Measurements from ENCODE around the gene PLCG1. TPM values are rescaled to one million over a fixed set of nuclear protein-coding genes. Genes with fewer than 3 reads are reported as not detected.

Gene PLCG1
- total RNA-seq, 6 experiments from 2014 or later, result 9.5 to 22.6 (median 16.6) TPM

DNA sequence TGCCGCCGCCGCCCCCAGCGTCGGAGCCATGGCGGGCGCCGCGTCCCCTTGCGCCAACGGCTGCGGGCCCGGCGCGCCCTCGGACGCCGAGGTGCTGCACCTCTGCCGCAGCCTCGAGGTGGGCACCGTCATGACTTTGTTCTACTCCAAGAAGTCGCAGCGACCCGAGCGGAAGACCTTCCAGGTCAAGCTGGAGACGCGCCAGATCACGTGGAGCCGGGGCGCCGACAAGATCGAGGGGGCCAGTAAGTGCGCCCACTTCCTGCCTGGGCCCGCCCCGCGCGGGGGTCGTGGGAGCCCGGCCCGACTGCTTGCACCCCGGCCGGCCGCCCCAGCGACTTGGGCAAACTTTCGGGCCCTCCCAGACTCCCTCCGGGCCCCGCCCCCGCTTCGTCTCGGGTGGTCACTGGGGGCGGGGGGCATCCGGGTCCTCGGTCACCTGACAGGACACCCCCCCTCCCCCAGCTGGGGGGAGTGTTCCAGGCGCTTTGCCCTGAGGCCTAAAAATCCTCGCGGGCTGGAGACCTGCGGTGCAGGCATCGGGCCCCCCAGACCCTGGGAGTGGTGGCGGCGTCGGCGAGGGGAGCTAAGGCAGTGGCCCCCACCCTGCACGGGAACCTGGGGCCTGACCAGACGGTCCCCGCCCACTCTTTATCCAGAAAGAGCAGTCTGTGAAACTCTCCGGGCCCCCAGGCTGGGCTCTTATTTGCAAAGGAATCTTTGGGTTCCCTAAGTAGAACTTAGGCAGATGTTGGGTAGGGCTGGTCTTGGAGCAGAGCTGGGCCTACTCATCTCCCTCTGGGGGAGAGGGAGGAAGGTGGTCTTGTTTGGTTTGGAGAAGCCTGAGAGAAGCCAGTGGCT, 501 bp downstream of the PLCG1 start:
- TF ChIP-seq POLR2A (IDR thresholded peaks at IDR 0.05), result no peak
- no peak for TF ChIP-seq CTCF (IDR thresholded peaks at IDR 0.05)
- ATAC-seq (peak; percentile 2 to 29 (median 6)), DNase-seq (peak; percentile 74 to 78 (median 77))
- no peaks in the 10 kb centered on the region for H3K36me3 ChIP-seq
- no peaks in the 10 kb centered on the region for H3K9me3 ChIP-seq
- intact Hi-C loops (cut with DNase I), result no loop called here
- peak overlapping the region; percentile 80 to 90 (median 90) for H3K4me3 ChIP-seq
- peaks cover 0 to 14% (median 0%) of the 10 kb centered on the region in 4 donors for H3K4me1 ChIP-seq
- 6% methylated on average over 7 of the region's 66 CpGs for WGBS (ENCODE audit: insufficient coverage, low coverage, low lambda C conversion rate, missing lambda C conversion rate)
- peak overlapping the region; percentile 67 to 90 (median 69) for H3K27ac ChIP-seq
- H3K27me3 ChIP-seq, result no peaks in the 10 kb centered on the region

- no peaks in the 10 kb centered on the region for H3K36me3 ChIP-seq
- peak overlapping the region; percentile 80 to 90 (median 90) for H3K4me3 ChIP-seq
- TF ChIP-seq CTCF (IDR thresholded peaks at IDR 0.05) (no peak), POLR2A (IDR thresholded peaks at IDR 0.05) (no peak)
- H3K27me3 ChIP-seq, result no peaks in the 10 kb centered on the region
- H3K4me1 ChIP-seq, result peaks cover 0 to 14% (median 0%) of the 10 kb centered on the region in 4 donors
- intact Hi-C loops (cut with DNase I), result no loop called here
- DNase-seq (no peak), ATAC-seq (no peak)
- 52% methylated on average over 9 of the region's 12 CpGs for WGBS (ENCODE audit: insufficient coverage, low coverage, low lambda C conversion rate, missing lambda C conversion rate)
- peak overlapping the region; percentile 67 to 90 (median 69) for H3K27ac ChIP-seq
- no peaks in the 10 kb centered on the region for H3K9me3 ChIP-seq
Measured at GRCh38 chr20:41138475-41139226, 1.3 kb downstream of the PLCG1 start.

GRCh38 chr20:41139227-41140093, 2.1 kb downstream of the PLCG1 start:
- Histone ChIP-seq H3K36me3 (no peaks in the 10 kb centered on the region), H3K27me3 (no peaks in the 10 kb centered on the region), H3K4me1 (peaks cover 0 to 14% (median 0%) of the 10 kb centered on the region in 4 donors), H3K27ac (peak overlapping the region in 1 of 3 donors; percentile 90), H3K9me3 (no peaks in the 10 kb centered on the region), H3K4me3 (peak overlapping the region in 2 of 3 donors; percentile 90)
- ATAC-seq, result no peak
- intact Hi-C loops (cut with DNase I), result no loop called here
- no peak for TF ChIP-seq POLR2A (IDR thresholded peaks at IDR 0.05)
- no peak for TF ChIP-seq CTCF (IDR thresholded peaks at IDR 0.05)
- no peak for DNase-seq
- 57% methylated on average over 4 of the region's 5 CpGs for WGBS (ENCODE audit: insufficient coverage, low coverage, low lambda C conversion rate, missing lambda C conversion rate)
